ENCODE measurements around the gene DENND1A.

DENND1A gene

GRCh38 chr9:123727332-123727731 lies 202.6 kb downstream of the DENND1A start:
- H4K8ac ChIP-seq (ENCODE audit: low read length) = no peak overlapping the region
- H3K9me3 ChIP-seq (ENCODE audit: control insufficient read depth, low read length) = no peaks in the 10 kb centered on the region
- peaks cover 5% of the 10 kb centered on the region for H3K79me1 ChIP-seq (replicated peaks; ENCODE audit: low read length, poor library complexity, severe bottlenecking)
- no peak overlapping the region for H3K4me2 ChIP-seq (ENCODE audit: low read length, poor library complexity, severe bottlenecking)
- no peak overlapping the region for H3K4me3 ChIP-seq (ENCODE audit: insufficient read depth in 1 of 2, low read depth in 1 of 2, low read length in 2 of 2)
- no peaks in the 10 kb centered on the region for H3K27me3 ChIP-seq (ENCODE audit: control insufficient read depth in 1 of 2, insufficient read depth in 1 of 2, low read length in 2 of 2)
- no peak overlapping the region for H3K18ac ChIP-seq (ENCODE audit: low read depth in 1 of 2, low read length in 2 of 2)
- H2BK12ac ChIP-seq (ENCODE audit: low read length in 2 of 2) = no peak overlapping the region
- H3K9ac ChIP-seq (ENCODE audit: low read length) = no peak overlapping the region
- no peak overlapping the region for H2AFZ ChIP-seq (ENCODE audit: low read depth, low read length)
- no peak overlapping the region for H4K91ac ChIP-seq (ENCODE audit: low read length)
- no peak overlapping the region for H2AK5ac ChIP-seq (ENCODE audit: low read length, severe bottlenecking)
- H3K36me3 ChIP-seq (ENCODE audit: control insufficient read depth in 1 of 2, insufficient read depth in 2 of 2, low read depth in 1 of 2, low read length in 2 of 2) = peaks cover 0 to 2% of the 10 kb centered on the region in 2 experiments
- no peak overlapping the region for H3K14ac ChIP-seq (ENCODE audit: low read length in 2 of 2)
- peak; percentile 34 for DNase-seq
- no peak overlapping the region for H3K4ac ChIP-seq (ENCODE audit: low read depth in 1 of 2, low read length in 2 of 2)
- WGBS = 100% methylated on average over 1 of the region's 1 CpG
- H3K23ac ChIP-seq (ENCODE audit: low read length in 2 of 2) = no peak overlapping the region
- no peak overlapping the region for H2BK5ac ChIP-seq (ENCODE audit: low read depth, low read length, poor library complexity, severe bottlenecking)
- H2BK15ac ChIP-seq (ENCODE audit: low read depth, poor library complexity, severe bottlenecking) = no peak overlapping the region
- no peak overlapping the region for H2BK120ac ChIP-seq (ENCODE audit: low read depth, low read length)
- no peaks in the 10 kb centered on the region for H3K4me1 ChIP-seq (ENCODE audit: control insufficient read depth, insufficient read depth, low read depth, low read length)
- H3K27ac ChIP-seq (ENCODE audit: low read length, poor library complexity, severe bottlenecking) = no peak overlapping the region

GRCh38 chr9:123725389-123725788 lies 204.5 kb downstream of the DENND1A start:
- Histone ChIP-seq H2BK5ac (ENCODE audit: low read depth, low read length, poor library complexity, severe bottlenecking) (no peak overlapping the region), H3K27me3 (ENCODE audit: control insufficient read depth in 1 of 2, insufficient read depth in 1 of 2, low read length in 2 of 2) (no peaks in the 10 kb centered on the region), H2AFZ (ENCODE audit: low read depth, low read length) (no peak overlapping the region), H3K36me3 (ENCODE audit: control insufficient read depth in 1 of 2, insufficient read depth in 2 of 2, low read depth in 1 of 2, low read length in 2 of 2) (peaks cover 0 to 3% of the 10 kb centered on the region in 2 experiments), H3K27ac (ENCODE audit: low read length, poor library complexity, severe bottlenecking) (no peak overlapping the region), H3K18ac (ENCODE audit: low read depth in 1 of 2, low read length in 2 of 2) (peak overlapping the region in 1 of 2 experiments; percentile 28), H2AK5ac (ENCODE audit: low read length, severe bottlenecking) (no peak overlapping the region), H2BK12ac (ENCODE audit: low read length in 2 of 2) (no peak overlapping the region), H3K4me1 (ENCODE audit: control insufficient read depth, insufficient read depth, low read depth, low read length) (no peaks in the 10 kb centered on the region), H3K4ac (ENCODE audit: low read depth in 1 of 2, low read length in 2 of 2) (no peak overlapping the region), H3K9ac (ENCODE audit: low read length) (no peak overlapping the region), H3K4me2 (ENCODE audit: low read length, poor library complexity, severe bottlenecking) (no peak overlapping the region), H3K14ac (ENCODE audit: low read length in 2 of 2) (no peak overlapping the region), H3K23ac (ENCODE audit: low read length in 2 of 2) (no peak overlapping the region), H3K4me3 (ENCODE audit: insufficient read depth in 1 of 2, low read depth in 1 of 2, low read length in 2 of 2) (no peak overlapping the region), H4K91ac (ENCODE audit: low read length) (no peak overlapping the region), H3K79me1 (replicated peaks; ENCODE audit: low read length, poor library complexity, severe bottlenecking) (peaks cover 5% of the 10 kb centered on the region), H2BK15ac (ENCODE audit: low read depth, poor library complexity, severe bottlenecking) (no peak overlapping the region), H2BK120ac (ENCODE audit: low read depth, low read length) (no peak overlapping the region), H4K8ac (ENCODE audit: low read length) (no peak overlapping the region), H3K9me3 (ENCODE audit: control insufficient read depth, low read length) (no peaks in the 10 kb centered on the region)
- WGBS = 86% methylated on average over 7 of the region's 8 CpGs
- DNase-seq = no peak

GRCh38 chr9:123724211-123724796 lies 205.6 kb downstream of the DENND1A start:
- WGBS = 100% methylated on average over 1 of the region's 2 CpGs

GRCh38 chr9:123723135-123723875 lies 206.6 kb downstream of the DENND1A start:
- Histone ChIP-seq H2BK12ac (ENCODE audit: low read length in 2 of 2) (no peak overlapping the region), H3K27ac (ENCODE audit: low read length, poor library complexity, severe bottlenecking) (no peak overlapping the region), H3K4me3 (ENCODE audit: insufficient read depth in 1 of 2, low read depth in 1 of 2, low read length in 2 of 2) (no peak overlapping the region), H2AFZ (ENCODE audit: low read depth, low read length) (no peak overlapping the region), H2AK5ac (ENCODE audit: low read length, severe bottlenecking) (no peak overlapping the region), H3K4me2 (ENCODE audit: low read length, poor library complexity, severe bottlenecking) (no peak overlapping the region), H4K91ac (ENCODE audit: low read length) (no peak overlapping the region), H4K8ac (ENCODE audit: low read length) (no peak overlapping the region), H3K27me3 (ENCODE audit: control insufficient read depth in 1 of 2, insufficient read depth in 1 of 2, low read length in 2 of 2) (no peaks in the 10 kb centered on the region), H2BK15ac (ENCODE audit: low read depth, poor library complexity, severe bottlenecking) (no peak overlapping the region), H3K4ac (ENCODE audit: low read depth in 1 of 2, low read length in 2 of 2) (no peak overlapping the region), H3K18ac (ENCODE audit: low read depth in 1 of 2, low read length in 2 of 2) (no peak overlapping the region), H3K14ac (ENCODE audit: low read length in 2 of 2) (no peak overlapping the region), H3K23ac (ENCODE audit: low read length in 2 of 2) (no peak overlapping the region), H3K9me3 (ENCODE audit: control insufficient read depth, low read length) (no peaks in the 10 kb centered on the region), H2BK5ac (ENCODE audit: low read depth, low read length, poor library complexity, severe bottlenecking) (no peak overlapping the region), H3K79me1 (replicated peaks; ENCODE audit: low read length, poor library complexity, severe bottlenecking) (peaks cover 7% of the 10 kb centered on the region), H3K9ac (ENCODE audit: low read length) (no peak overlapping the region), H2BK120ac (ENCODE audit: low read depth, low read length) (no peak overlapping the region), H3K4me1 (ENCODE audit: control insufficient read depth, insufficient read depth, low read depth, low read length) (no peaks in the 10 kb centered on the region), H3K36me3 (ENCODE audit: control insufficient read depth in 1 of 2, insufficient read depth in 2 of 2, low read depth in 1 of 2, low read length in 2 of 2) (peaks cover 0 to 3% of the 10 kb centered on the region in 2 experiments)
- 97% methylated on average over 4 of the region's 4 CpGs for WGBS
- no peak for DNase-seq

More at GRCh38 chr9:123724211-123724796, 205.6 kb downstream of the DENND1A start:
- Histone ChIP-seq H3K4me3 (ENCODE audit: insufficient read depth in 1 of 2, low read depth in 1 of 2, low read length in 2 of 2) (no peak overlapping the region), H2BK120ac (ENCODE audit: low read depth, low read length) (no peak overlapping the region), H2BK15ac (ENCODE audit: low read depth, poor library complexity, severe bottlenecking) (no peak overlapping the region), H3K36me3 (ENCODE audit: control insufficient read depth in 1 of 2, insufficient read depth in 2 of 2, low read depth in 1 of 2, low read length in 2 of 2) (peaks cover 0 to 3% of the 10 kb centered on the region in 2 experiments), H2AK5ac (ENCODE audit: low read length, severe bottlenecking) (no peak overlapping the region), H3K79me1 (replicated peaks; ENCODE audit: low read length, poor library complexity, severe bottlenecking) (peaks cover 7% of the 10 kb centered on the region), H2AFZ (ENCODE audit: low read depth, low read length) (no peak overlapping the region), H3K9me3 (ENCODE audit: control insufficient read depth, low read length) (no peaks in the 10 kb centered on the region), H3K4me1 (ENCODE audit: control insufficient read depth, insufficient read depth, low read depth, low read length) (no peaks in the 10 kb centered on the region), H3K27me3 (ENCODE audit: control insufficient read depth in 1 of 2, insufficient read depth in 1 of 2, low read length in 2 of 2) (no peaks in the 10 kb centered on the region), H3K14ac (ENCODE audit: low read length in 2 of 2) (no peak overlapping the region), H3K18ac (ENCODE audit: low read depth in 1 of 2, low read length in 2 of 2) (no peak overlapping the region), H4K91ac (ENCODE audit: low read length) (no peak overlapping the region), H4K8ac (ENCODE audit: low read length) (no peak overlapping the region), H2BK5ac (ENCODE audit: low read depth, low read length, poor library complexity, severe bottlenecking) (no peak overlapping the region), H3K9ac (ENCODE audit: low read length) (no peak overlapping the region), H3K4me2 (ENCODE audit: low read length, poor library complexity, severe bottlenecking) (no peak overlapping the region), H2BK12ac (ENCODE audit: low read length in 2 of 2) (no peak overlapping the region), H3K4ac (ENCODE audit: low read depth in 1 of 2, low read length in 2 of 2) (no peak overlapping the region), H3K27ac (ENCODE audit: low read length, poor library complexity, severe bottlenecking) (no peak overlapping the region), H3K23ac (ENCODE audit: low read length in 2 of 2) (no peak overlapping the region)
- peak; percentile 35 for DNase-seq
